ENCODE measurements around the gene SLC66A1. TPM values are rescaled to one million over a fixed set of nuclear protein-coding genes. Genes with fewer than 3 reads are reported as not detected.

Gene SLC66A1
- total RNA-seq, 1 donor from 2014 or later = 4.8 TPM

- Histone ChIP-seq H2AFZ (replicated peaks) (no peak overlapping the region), H3K4me3 (no peak overlapping the region), H3K27me3 (no peaks in the 10 kb centered on the region), H3K9ac (no peak overlapping the region), H3K4me2 (no peak overlapping the region), H3F3A (ENCODE audit: low read depth) (peaks cover 5% of the 10 kb centered on the region), H3K79me2 (ENCODE audit: low read depth) (no peaks in the 10 kb centered on the region), H3K9me3 (ENCODE audit: low read depth) (no peaks in the 10 kb centered on the region), H3K36me3 (no peaks in the 10 kb centered on the region), H3K4me1 (peaks cover 9% of the 10 kb centered on the region), H3K27ac (peak overlapping the region; percentile 53), H4K20me1 (ENCODE audit: low read depth) (peaks cover 47% of the 10 kb centered on the region)
- H3K4me1 Mint-ChIP-seq = peaks cover 11% of the 10 kb centered on the region
- no peak for DNase-seq (ENCODE audit: low spot score)
- peaks cover 2% of the 10 kb centered on the region for H3K36me3 Mint-ChIP-seq
- H3K27me3 Mint-ChIP-seq (ENCODE audit: insufficient read depth, low read depth) = no peaks in the 10 kb centered on the region
- H3K27ac Mint-ChIP-seq = no peak overlapping the region
- TF ChIP-seq CTCF (IDR thresholded peaks at IDR 0.05) (no peak), EZH2 (IDR thresholded peaks at IDR 0.05) (no peak), EZH2phosphoT487 (IDR thresholded peaks at IDR 0.05) (no peak)
- no peak overlapping the region for H3K4me3 Mint-ChIP-seq
- H3K9me3 Mint-ChIP-seq = no peaks in the 10 kb centered on the region
Observed at GRCh38 chr1:19363536-19364152, 51.5 kb downstream of the SLC66A1 start.

- Histone ChIP-seq H3K9ac (no peak overlapping the region), H3F3A (ENCODE audit: low read depth) (peaks cover 5% of the 10 kb centered on the region), H3K27me3 (no peaks in the 10 kb centered on the region), H4K20me1 (ENCODE audit: low read depth) (peaks cover 29% of the 10 kb centered on the region), H3K4me2 (no peak overlapping the region), H2AFZ (replicated peaks) (no peak overlapping the region), H3K4me1 (peaks cover 9% of the 10 kb centered on the region), H3K27ac (no peak overlapping the region), H3K9me3 (ENCODE audit: low read depth) (no peaks in the 10 kb centered on the region), H3K36me3 (no peaks in the 10 kb centered on the region), H3K79me2 (ENCODE audit: low read depth) (no peaks in the 10 kb centered on the region), H3K4me3 (no peak overlapping the region)
- H3K36me3 Mint-ChIP-seq = peaks cover 2% of the 10 kb centered on the region
- H3K4me1 Mint-ChIP-seq = peaks cover 11% of the 10 kb centered on the region
- H3K27me3 Mint-ChIP-seq (ENCODE audit: insufficient read depth, low read depth) = no peaks in the 10 kb centered on the region
- no peaks in the 10 kb centered on the region for H3K9me3 Mint-ChIP-seq
- no peak overlapping the region for H3K27ac Mint-ChIP-seq
- H3K4me3 Mint-ChIP-seq = no peak overlapping the region
- TF ChIP-seq EZH2phosphoT487 (IDR thresholded peaks at IDR 0.05) (no peak), EZH2 (IDR thresholded peaks at IDR 0.05) (no peak), CTCF (IDR thresholded peaks at IDR 0.05) (no peak)
- DNase-seq (ENCODE audit: low spot score) = no peak
Observed at GRCh38 chr1:19365721-19366120, 53.6 kb downstream of the SLC66A1 start.

- Histone ChIP-seq H2AFZ (replicated peaks) (no peak overlapping the region), H3K9ac (no peak overlapping the region), H3K79me2 (ENCODE audit: low read depth) (no peaks in the 10 kb centered on the region), H3K27ac (no peak overlapping the region), H3K4me1 (peaks cover 9% of the 10 kb centered on the region), H4K20me1 (ENCODE audit: low read depth) (peaks cover 27% of the 10 kb centered on the region), H3K4me2 (no peak overlapping the region), H3K27me3 (no peaks in the 10 kb centered on the region), H3F3A (ENCODE audit: low read depth) (peaks cover 5% of the 10 kb centered on the region), H3K36me3 (no peaks in the 10 kb centered on the region), H3K4me3 (no peak overlapping the region), H3K9me3 (ENCODE audit: low read depth) (no peaks in the 10 kb centered on the region)
- TF ChIP-seq CTCF (IDR thresholded peaks at IDR 0.05) (no peak), EZH2phosphoT487 (IDR thresholded peaks at IDR 0.05) (no peak), EZH2 (IDR thresholded peaks at IDR 0.05) (no peak)
- no peak overlapping the region for H3K4me3 Mint-ChIP-seq
- H3K36me3 Mint-ChIP-seq = peaks cover 2% of the 10 kb centered on the region
- no peak overlapping the region for H3K27ac Mint-ChIP-seq
- H3K4me1 Mint-ChIP-seq = peaks cover 1% of the 10 kb centered on the region
- no peaks in the 10 kb centered on the region for H3K9me3 Mint-ChIP-seq
- DNase-seq (ENCODE audit: low spot score) = no peak
- peaks cover 2% of the 10 kb centered on the region for H3K27me3 Mint-ChIP-seq (ENCODE audit: insufficient read depth, low read depth)
Observed at GRCh38 chr1:19366599-19367536, 54.7 kb downstream of the SLC66A1 start.
